Lung (tissue), 12 donors: ENCODE data around the gene DEFB132. TPM values are rescaled to one million over a fixed set of nuclear protein-coding genes. Genes with fewer than 3 reads are reported as not detected.

Experiments used
- ATAC-seq: fragments of 200-7000 bp; cut with Tn5 transposase; one replicate; pipeline ENCODE4 v1.9.1; 2020; ENCODE audit warnings: moderate number of reproducible peaks; ENCODE audit not compliant: insufficient read depth, low FRiP score
- DNase-seq, 3 donors: peaks; one replicate each; pipeline ENCODE4 v3.0.0-alpha.2; 2013 to 2017
- H3K27ac ChIP-seq, 2 donors: one replicate each; pipeline ENCODE4 v1.5.1; 2013; ENCODE audit warnings: mild to moderate bottlenecking in 2 of 2, moderate library complexity in 2 of 2, control low read depth in 1 of 2, inconsistent platforms in 1 of 2, low read depth in 1 of 2, low read length in 1 of 2
- H3K27me3 ChIP-seq, 3 donors: one replicate each; pipeline ENCODE4 v1.5.1; 2013; ENCODE audit warnings: low read length in 2 of 3; ENCODE audit not compliant: control insufficient read depth in 3 of 3, insufficient read depth in 3 of 3
- H3K36me3 ChIP-seq, 4 donors: one replicate each; pipeline ENCODE4 v1.5.1; 2013; ENCODE audit warnings: low read length in 4 of 4, mild to moderate bottlenecking in 1 of 4, moderate library complexity in 1 of 4; ENCODE audit not compliant: control insufficient read depth in 4 of 4, insufficient read depth in 4 of 4
- H3K4me1 ChIP-seq, 5 donors: one replicate each; pipeline ENCODE4 v1.5.1; 2013; ENCODE audit warnings: low read length in 5 of 5, mild to moderate bottlenecking in 2 of 5, moderate library complexity in 1 of 5; ENCODE audit not compliant: control insufficient read depth in 5 of 5, insufficient read depth in 5 of 5
- H3K4me3 ChIP-seq: one replicate; pipeline ENCODE4 v1.5.1; 2013; ENCODE audit warnings: mild to moderate bottlenecking, control low read depth, moderate library complexity
- H3K9ac ChIP-seq, 2 donors: one replicate each; pipeline ENCODE4 v1.5.1; 2013; ENCODE audit warnings: low read length in 2 of 2, control low read depth in 1 of 2; ENCODE audit not compliant: insufficient read depth in 1 of 2
- H3K9me3 ChIP-seq, 4 donors: one replicate each; pipeline ENCODE4 v1.5.1; 2013; ENCODE audit warnings: low read length in 3 of 4, mild to moderate bottlenecking in 1 of 4, moderate library complexity in 1 of 4; ENCODE audit not compliant: control insufficient read depth in 4 of 4, insufficient read depth in 3 of 4
- CTCF ChIP-seq: IDR thresholded peaks from 2 replicates; pipeline ENCODE4 v1.5.1; 2012; ENCODE audit warnings: mild to moderate bottlenecking; ENCODE audit errors: control extremely low read depth, extremely low read depth
- WGBS, 2 donors: extraction: QIAGEN DNeasy Blood & Tissue Kit; methylation state at CpG; one replicate each; pipeline ENCODE4 v1.1.7; 2013; 5-methylcytosine and 5-hydroxymethylcytosine counted together
- polyA plus RNA-seq, 2 donors: library from polyadenylated mRNA; stranded (reverse); fragments of 200-250 nt; gene quantifications; one replicate each; pipeline ENCODE4 v1.2.1, GENCODE V29; 2013
- total RNA-seq, 2 donors: library from RNA; depleted of rRNA in 1 of 2; stranded (reverse); fragments of >200 nt in 1 of 2; gene quantifications; one replicate each; pipeline ENCODE4 v1.2.1, GENCODE V29; 2014 to 2021
- donor health status: control.
- donor health status: control.
- donor health status: Bipolar disorder and iron deficiency.
- donor health status: healthy.
- donor health status: DM: yes; HTN: yes; CAD: no.

The DEFB132 gene
- total and polyA plus RNA-seq, 4 donors: not detected

GRCh38 chr20:276620-277495 lies 19.3 kb downstream of the DEFB132 start:
- ATAC-seq (no peak), DNase-seq (no peak)
- Histone ChIP-seq H3K27ac (no peak overlapping the region), H3K27me3 (no peaks in the 10 kb centered on the region), H3K4me1 (no peaks in the 10 kb centered on the region), H3K9me3 (peaks cover 0 to 2% (median 0%) of the 10 kb centered on the region in 4 donors), H3K9ac (no peak overlapping the region), H3K36me3 (peaks cover 0 to 29% (median 17%) of the 10 kb centered on the region in 4 donors), H3K4me3 (no peak overlapping the region)
- no peak for TF ChIP-seq CTCF
- 92 to 93% methylated on average over 12 of the region's 12 CpGs for WGBS, 2 donors

GRCh38 chr20:277496-277781 lies 19.9 kb downstream of the DEFB132 start:
- H3K36me3 ChIP-seq: peaks cover 0 to 32% (median 19%) of the 10 kb centered on the region in 4 donors
- TF ChIP-seq CTCF: no peak
- H3K4me1 ChIP-seq: no peaks in the 10 kb centered on the region
- ATAC-seq (no peak), DNase-seq (no peak)
- H3K4me3 ChIP-seq: no peak overlapping the region
- WGBS, 2 donors: 28 to 50% methylated on average over 2 to 3 of the region's 3 CpGs
- peaks cover 0 to 2% (median 0%) of the 10 kb centered on the region in 4 donors for H3K9me3 ChIP-seq
- no peak overlapping the region for H3K9ac ChIP-seq
- no peak overlapping the region for H3K27ac ChIP-seq
- H3K27me3 ChIP-seq: no peaks in the 10 kb centered on the region

GRCh38 chr20:278181-278580 lies 20.7 kb downstream of the DEFB132 start:
- TF ChIP-seq CTCF: no peak

More at GRCh38 chr20:278181-278580, 20.7 kb downstream of the DEFB132 start:
- ATAC-seq (no peak), DNase-seq (no peak)
- peaks cover 0 to 32% (median 19%) of the 10 kb centered on the region in 4 donors for H3K36me3 ChIP-seq
- H3K9ac ChIP-seq: no peak overlapping the region
- H3K4me1 ChIP-seq: no peaks in the 10 kb centered on the region
- no peaks in the 10 kb centered on the region for H3K9me3 ChIP-seq
- 91 to 97% methylated on average over 5 of the region's 5 CpGs for WGBS, 2 donors
- no peak overlapping the region for H3K4me3 ChIP-seq
- no peak overlapping the region for H3K27ac ChIP-seq
- H3K27me3 ChIP-seq: no peaks in the 10 kb centered on the region
